KBM-7 (cell line): ENCODE results near the gene STIL.
"Not testable (repeated sequence)": the region's sequence is repeated elsewhere in the genome, so short reads cannot be mapped to it uniquely, and the experiment has no call there.

Experiments
- DNase-seq: peaks from one replicate; pipeline ENCODE4 v3.0.0-alpha.2; 2015
- in situ Hi-C: fragments of 300-500 bp; cut with MboI; formaldehyde crosslinking; loops from 2 replicates; pipeline ENCODE4 v1.14.3; 2020; ENCODE audit warnings: low sequenced_read_pairs, low pct_unique_long_range_greater_than_20kb, mixed read lengths

Gene STIL

DNA sequence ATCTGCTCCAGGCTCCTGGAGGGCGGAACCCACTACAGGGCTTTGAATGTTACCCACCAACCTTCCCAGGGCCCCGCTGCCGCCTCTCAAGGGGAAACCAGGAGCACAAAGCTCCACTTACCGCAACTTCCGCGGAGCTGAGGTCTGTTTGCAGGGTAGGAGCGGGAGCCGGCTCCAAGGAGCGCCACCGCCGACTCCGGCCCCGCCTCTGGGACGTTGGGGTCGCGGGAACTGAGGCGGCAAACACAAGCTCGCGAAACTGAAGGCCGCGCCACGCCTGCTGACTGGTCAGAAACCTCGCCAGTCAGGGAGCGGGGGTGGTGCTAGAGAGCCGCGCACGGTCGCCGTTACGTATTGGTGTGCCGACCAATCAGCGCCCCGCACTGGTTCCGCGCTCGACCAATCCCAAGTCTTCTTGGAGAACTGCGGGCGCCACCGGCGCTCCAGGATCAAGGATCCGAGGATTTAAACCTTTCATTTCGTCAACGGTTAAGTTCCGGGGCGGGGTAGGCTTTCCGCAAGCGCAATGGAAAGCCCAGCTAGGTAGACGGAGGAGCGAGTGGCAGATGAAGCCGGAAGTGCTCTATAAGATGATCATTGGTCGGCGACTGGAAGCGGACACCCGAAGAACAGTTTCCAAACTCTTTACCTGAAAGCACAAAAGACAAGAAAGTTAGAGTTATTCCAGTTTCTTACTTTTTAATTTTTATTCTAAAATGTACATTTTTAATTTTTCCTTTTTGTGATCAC lies at the start of gene STIL:
Gene STIL (minus strand): TSS at position 233 of the 750 bp plus-strand sequence. CDS start 3,828 bp downstream, outside the sequence.
- in situ Hi-C loops = no loop called here
- peak; percentile 100 for DNase-seq

DNA sequence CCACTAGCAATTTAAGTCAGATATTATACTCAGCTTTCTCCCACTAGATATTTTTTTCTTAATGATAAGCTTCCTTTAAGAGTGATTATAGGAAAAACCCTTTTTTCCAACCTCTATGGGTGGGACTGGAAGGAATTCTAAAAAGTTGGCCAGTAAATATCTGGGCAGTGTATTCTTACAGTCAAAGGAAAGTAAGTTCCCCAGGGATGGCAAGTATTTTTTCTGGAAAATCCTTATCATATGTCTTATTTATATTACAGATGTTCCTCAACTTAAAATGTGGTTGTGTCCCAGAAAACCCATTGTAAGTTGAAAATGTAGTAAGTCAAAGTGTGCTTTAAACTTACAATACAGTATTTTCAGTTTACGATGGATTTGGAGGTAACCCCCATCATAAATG lies 48.9 kb upstream of the STIL start:
- no peak for DNase-seq
- in situ Hi-C loops = no loop called here

DNA sequence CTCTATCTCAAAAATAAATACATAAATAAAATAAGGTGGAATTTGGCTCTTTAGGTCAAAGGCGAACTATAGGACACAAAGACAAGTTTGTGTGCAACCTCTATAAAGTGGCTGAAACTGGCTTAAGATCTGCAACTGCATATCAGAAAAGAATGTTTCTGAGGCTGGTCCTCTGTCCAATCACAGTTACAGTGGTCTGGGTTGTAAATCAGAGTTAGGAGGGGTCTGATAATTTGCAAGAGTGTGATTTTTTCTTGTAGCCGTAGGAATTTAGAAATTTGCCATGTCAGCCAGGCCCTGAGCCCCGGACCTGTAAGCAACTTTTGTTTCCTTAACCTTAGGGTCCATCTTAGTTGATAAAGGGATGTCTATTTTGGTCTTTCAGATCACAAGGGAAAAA lies 47.4 kb upstream of the STIL start:
- in situ Hi-C loops = no loop called here
- no peak for DNase-seq

DNA sequence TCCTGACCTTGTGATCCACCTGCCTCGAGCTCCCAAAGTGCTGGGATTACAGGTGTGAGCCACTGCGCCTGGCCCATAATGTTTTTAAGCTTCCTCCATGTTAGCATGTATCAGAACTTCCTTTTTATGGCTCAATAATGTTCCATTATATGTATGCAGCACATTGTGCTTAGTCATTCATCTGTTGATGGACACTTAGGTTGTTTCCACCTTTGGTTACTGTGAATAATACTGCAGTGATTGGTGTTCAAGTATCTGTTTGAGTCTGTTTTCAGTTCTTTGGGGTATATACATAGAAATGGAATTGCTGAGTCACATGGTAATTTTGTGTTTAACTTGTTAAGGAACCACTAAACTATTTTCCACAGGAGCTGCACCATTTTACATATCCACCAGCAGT lies 37.4 kb upstream of the STIL start:
- in situ Hi-C loops = no loop called here
- no peak for DNase-seq

DNA sequence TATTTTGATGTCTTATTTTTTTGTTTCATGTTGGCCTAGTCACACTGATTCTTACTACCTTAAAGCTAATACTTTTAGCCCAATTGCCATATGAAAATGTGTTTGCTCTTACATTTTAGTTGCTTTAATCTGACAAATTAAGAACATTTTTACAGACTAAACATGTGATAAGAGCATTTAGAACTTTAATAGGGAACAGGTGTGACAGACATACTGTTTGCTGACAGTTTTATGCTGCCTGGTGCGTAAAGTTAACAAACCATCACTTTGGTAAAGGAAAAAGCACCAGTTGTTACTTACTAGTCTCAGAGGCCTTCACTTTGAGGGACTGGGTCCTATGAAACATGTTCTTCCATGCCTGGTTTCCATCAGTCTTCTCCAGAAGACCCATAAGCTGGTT lies 34.3 kb upstream of the STIL start:
- DNase-seq = no peak
- in situ Hi-C loops = no loop called here

DNA sequence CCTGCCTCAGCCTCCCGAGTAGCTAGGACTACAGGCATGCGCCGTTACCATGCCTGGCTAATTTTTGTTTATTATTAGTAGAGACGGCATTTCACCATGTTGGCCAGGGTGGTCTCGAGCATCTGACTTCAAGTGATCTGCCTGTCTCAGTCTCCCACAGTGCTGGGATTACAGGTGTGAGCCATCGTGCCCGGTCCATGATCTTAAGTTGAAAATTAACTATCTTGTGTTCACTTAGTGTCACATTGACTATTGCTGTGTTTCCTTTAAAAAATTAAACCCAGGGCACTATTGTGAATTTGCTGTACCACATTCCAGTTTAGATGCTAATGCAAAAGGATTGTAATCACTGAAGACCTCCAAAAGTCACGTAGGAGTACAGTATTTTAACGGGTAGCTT lies 33.8 kb upstream of the STIL start:
- no peak for DNase-seq
- in situ Hi-C loops = no loop called here

DNA sequence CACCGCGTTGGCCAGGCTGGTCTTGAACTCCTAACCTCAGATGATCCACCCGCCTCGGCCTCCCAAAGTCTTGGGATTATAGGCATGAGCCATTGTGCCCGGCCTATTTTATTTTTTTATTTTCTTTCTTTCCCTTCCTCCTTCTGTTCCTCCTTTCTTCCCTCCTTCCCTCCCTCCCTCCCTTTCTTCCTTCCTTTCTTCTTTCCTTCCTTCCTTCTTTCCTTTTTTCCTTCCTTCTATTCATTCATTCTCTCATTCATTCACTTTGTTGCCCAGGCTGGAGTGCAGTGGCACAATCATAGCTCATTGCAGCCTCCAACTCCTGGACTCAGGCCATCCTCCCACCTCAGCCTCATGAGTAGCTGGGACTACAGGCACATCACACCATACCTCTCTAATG lies 33.0 kb upstream of the STIL start:
- DNase-seq, in situ Hi-C loops: not testable (repeated sequence)

DNA sequence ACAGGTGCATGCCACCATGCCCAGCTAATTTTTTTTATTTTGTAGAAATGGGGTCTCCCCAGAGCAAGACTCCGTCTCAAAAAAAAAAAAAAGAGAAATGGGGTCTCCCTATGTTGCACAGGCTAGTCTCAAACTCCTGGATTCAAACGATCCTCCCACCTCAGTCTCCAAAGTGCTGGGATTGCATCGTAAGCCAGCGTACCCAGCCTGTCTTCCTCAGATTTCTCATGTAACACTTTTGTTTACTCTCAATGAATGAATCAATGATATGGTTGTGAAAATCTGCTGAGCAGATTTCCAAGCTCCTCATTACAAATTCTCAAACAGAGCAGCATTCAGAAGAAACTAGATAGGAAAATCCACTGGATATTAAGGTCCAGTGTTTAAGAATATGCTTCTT lies 26.3 kb upstream of the STIL start:
- no peak for DNase-seq
- in situ Hi-C loops = no loop called here

DNA sequence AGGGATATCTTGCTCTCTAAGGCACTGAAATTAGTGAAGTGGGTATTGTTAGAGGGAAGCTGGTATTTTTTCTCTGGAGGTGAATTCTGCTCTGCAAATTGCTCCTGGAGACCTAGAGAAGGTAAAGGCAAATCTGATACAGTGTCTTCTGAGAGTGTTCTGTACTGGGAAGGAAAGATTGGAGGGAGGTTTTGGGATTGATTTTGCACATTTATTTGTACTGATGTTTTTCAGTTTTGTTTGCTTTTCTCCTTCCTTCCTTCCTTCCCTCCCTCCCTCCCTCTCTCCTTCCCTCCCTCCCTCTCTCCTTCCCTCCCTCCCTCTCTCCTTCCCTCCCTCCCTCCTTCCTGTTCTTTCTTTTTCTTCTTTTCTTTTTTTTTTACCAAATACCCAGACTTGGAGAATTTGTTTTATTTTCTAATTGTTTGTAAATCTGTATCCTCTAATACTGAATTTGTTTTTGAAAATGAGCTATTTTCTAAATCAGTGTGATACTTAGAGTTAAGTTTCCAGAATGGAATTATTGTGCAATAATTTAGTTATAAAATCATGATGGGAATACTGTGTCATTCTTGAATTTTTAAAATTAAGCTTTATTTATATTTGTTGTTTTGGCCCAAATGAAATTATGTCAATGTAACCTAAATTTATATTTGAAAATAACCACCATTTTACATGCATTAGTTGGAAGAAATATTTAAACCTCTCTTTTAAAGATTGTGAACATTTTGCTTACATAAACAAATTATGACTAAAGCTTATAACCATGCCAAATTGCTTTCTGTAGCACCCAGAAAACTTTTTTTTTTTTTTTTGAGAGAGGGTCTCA lies 24.5 kb upstream of the STIL start:
- no peak for DNase-seq
- in situ Hi-C loops = no loop called here

DNA sequence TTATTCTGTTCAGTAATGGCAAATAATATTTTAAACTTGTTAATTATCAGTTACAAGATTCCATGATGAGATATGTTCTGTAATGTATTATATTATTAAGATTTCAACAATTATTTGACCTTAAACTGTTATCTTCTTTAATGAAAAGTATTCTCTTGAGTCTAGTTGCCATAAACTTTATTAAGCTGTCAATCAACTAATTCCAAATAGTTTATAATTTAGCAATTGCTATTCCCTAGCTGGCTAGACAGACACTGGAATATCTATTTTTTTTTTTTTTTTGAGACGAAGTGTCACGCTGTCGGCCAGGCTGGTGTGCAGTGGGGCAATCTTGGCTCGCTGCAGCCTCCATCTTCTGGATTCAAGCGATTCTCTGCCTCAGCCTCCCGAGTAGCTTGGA lies 23.4 kb upstream of the STIL start:
- in situ Hi-C loops = no loop called here
- DNase-seq = no peak

DNA sequence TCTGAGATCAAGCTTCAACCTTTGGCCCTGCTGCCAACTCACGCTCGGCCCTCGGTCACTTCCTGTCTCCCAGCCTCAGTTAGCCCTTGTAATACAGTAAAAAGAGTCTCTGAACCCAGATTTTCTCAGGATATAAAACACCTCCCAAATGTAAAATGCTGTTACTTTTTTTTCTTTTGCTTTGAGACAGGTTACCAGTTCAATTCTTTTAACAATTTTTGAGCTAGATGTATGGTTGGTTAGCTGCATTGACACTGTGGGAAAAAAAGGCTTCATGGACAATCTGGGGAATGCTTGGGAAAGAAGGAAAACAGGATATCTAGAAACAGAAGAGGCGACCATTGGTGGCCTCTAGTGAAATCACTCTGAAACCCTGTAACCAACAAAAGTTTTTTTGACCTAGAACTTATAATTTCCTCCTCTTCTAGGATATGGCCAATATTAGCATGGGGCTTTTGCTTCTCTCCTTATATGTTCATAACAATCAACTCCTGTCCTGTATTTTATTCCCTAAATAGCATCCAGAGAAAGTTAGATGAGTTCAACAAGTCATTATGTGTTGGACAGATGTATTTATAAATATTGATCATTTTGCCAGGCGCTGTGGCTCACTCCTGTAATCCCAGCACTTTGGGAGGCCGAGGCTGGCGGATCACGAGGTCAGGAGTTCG lies 21.0 kb upstream of the STIL start:
- DNase-seq = no peak
- in situ Hi-C loops = no loop called here

DNA sequence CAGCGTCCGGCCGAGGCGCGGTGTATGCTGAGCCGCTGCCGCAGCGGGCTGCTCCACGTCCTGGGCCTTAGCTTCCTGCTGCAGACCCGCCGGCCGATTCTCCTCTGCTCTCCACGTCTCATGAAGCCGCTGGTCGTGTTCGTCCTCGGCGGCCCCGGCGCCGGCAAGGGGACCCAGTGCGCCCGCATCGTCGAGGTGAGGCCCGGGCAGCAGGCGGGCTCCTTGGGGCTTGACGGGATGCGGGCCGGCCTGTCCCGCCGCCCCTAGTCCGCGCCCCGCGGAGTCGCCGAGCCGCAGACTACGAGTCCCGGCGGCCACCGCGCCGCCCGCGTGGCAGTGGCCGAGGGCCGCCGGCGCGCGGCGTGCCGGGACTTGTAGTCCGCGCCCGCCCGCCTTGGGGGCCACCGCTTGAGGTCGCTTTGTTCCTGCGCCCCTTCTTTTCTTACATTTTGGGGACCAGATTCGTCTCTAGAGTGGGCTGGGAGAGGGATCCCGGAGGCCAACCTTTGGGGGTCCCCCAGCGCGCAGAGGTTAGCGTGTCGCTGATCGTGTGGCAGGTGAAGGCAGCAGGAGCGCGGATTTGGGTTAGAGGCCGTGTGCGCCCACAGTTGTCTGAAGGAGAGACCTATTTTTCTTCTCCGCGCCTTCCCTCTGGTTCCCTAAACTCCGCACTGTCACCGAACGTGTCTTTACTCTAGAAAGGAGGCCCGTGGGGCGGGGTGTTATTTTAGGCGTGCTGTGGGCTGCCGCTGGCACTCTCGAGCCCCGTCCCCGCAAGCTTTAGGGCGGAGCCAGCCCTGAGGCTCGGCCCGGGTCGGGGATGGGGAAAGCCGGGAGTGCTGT lies 20.2 kb upstream of the STIL start:
- peak; percentile 83 for DNase-seq
- in situ Hi-C loops = no loop called here

DNA sequence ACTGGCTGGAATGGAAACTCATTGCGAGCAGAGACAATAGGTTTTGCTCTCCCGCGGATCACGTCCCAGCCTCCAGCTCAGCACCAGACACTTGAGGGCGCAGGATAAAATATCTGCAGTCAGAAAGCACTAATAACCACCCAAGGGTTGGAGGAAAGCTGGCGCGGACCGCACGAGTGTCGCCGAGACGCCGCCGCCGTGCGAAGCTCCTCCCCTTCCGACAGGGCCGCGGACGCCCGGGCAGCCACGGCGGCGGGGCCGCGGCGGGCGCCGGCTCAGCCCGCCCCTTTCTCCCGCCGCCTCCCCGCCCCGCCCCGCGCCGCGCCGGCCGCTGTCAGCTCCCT lies 19.6 kb upstream of the STIL start, which contains the start of gene CMPK1:
Gene CMPK1 (plus strand): TSS at position 213 of the 344 bp plus-strand sequence. CDS start 156 bp downstream, outside the sequence.
- peak; percentile 85 for DNase-seq
- in situ Hi-C loops = no loop called here

DNA sequence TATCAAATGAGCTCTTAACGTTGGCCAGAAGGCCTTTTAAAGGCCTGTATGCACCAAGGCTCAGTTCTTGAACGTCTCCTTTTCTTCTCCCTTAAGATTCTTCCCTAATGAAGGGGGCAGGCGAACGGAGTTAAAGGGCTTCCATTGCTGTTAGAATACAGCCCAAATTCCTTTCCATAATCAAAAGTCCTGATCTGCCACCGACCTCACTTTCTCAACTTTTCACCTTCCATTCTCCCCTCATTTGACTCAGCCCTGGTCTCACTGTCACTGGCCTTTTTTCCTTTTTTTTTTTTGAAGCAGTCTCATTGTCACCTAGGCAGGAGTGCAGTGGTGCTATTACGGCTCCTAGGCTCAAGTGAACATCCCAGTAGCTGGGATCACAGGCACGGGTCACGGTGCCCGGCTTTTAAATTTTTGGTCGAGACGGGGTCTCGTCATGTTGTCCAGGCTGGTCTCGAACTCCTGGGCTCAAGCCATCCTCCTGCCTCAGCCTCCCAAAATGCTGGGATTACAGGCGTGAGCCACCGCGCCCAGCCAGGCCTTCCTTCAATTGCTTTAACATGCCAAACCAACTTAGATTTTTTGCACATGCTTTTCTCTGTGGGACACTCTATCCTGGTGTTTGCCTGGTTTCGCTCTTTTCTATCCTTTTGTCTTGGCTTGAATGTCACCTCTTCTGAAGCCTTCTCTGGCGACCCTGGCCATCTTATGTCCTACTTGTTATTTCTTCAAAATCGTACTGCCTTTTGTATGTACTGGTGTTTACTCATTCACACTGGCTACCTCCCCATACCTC lies 19.0 kb upstream of the STIL start:
- DNase-seq = no peak
- in situ Hi-C loops = no loop called here

DNA sequence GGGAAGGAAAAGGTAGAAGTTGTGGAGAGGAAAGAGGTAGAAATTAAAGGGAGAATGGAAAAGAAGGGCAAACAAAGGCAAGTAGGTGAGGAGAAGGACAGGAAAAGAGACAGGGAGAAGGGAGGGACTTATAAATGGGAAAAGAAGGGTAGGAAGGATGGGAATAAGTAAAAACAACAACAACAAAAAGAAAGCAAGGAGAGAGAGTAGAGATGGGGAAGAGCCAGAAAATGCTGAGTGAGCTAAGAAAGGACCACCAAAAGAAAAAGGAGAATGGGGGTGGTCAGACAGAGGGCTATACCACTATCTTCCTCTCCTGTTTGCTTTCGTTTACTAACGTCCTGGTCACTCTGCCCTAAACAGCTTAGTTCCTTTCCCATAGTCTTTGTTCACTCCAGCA lies 17.9 kb upstream of the STIL start:
- no peak for DNase-seq
- in situ Hi-C loops = no loop called here

DNA sequence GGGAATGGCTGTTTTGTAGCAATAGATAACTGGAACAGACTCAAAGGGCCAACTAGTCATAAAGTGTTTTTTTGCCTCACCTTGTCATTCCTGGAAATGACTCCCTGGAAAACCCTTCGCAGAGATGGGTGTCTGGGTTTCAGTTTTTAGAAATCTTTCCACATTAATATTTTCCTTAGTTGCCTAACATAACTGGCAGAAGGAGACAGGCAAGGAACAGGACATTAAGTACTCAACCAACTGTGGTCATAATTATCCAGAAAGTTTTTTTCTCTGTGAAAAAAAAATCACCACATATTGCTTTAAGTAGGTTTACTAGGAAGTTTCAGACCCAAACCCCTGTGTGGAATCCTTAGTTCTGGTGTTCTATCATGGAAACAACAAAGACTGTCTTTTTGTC lies 16.3 kb upstream of the STIL start:
- DNase-seq = no peak
- in situ Hi-C loops = no loop called here

DNA sequence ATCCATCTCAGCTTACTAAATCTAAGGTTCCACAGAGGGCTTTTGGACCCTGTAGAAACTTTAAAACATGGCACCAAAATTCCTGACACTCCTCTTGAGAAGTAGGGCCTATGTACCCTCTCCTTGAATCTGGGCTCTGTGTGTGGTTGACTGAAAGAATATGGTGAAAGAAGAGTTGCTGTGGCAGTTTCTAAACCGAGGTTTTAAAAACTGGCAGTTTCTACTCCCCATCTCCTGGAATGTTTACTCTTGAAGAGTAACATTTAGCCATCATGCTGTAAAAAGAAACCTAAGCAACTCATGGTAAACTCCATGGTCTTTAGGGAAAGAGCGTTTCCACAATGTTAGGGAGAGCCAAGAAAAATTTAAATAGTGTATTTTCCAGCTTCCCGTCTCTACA lies 15.0 kb upstream of the STIL start:
- in situ Hi-C loops = no loop called here
- no peak for DNase-seq

DNA sequence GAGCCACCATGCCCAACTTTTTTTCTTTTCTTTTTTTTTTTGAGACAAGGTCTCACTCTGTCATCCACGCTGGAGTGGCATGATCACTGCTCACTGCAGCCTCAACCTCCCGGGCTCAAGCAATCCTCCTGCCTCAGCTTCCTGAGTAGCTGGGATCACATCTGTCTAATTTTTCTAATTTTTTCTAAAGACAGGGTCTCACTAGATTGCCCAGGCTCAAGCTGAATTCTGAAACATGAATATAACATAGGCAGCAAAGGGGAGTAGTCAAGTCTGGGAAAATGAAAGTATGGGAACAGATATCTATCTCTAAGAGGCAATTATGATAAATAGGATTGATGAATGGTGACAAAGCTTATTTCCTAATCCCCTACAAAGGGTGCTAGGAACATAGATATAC lies 12.3 kb upstream of the STIL start:
- DNase-seq = no peak
- in situ Hi-C loops = no loop called here

DNA sequence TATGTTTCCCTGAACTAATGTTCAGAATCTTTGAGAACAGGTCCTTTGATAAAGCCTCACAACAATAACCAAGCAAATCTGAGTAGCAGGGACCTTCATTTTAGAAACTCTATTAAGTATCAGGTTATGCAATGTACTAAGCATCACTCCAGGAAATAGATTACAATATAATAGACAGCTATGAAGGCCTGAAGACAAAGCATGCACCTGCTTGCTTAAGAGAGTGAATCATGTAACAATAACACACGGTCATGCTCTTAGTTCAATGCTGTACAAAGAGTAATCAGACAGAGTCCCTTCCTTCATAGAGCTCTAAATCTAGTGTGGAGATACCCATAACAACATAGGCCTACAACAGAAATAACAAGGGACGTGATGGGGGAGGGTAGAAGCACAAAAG lies 11.6 kb upstream of the STIL start:
- DNase-seq = no peak

More for the DNA sequence above, 11.6 kb upstream of the STIL start:
- in situ Hi-C loops = no loop called here
